ENCODE data around the gene LIN7B. TPM values are rescaled to one million over a fixed set of nuclear protein-coding genes. Genes with fewer than 3 reads are reported as not detected.

The LIN7B gene
- total RNA-seq, 2 donors from 2014 or later, result 31.5 to 35.0 TPM

- TF ChIP-seq CTCF (IDR thresholded peaks at IDR 0.05), result no peak
- DNase-seq (ENCODE audit: low spot score), result no peak
- Histone ChIP-seq H3K9me3 (no peaks in the 10 kb centered on the region), H3K27ac (no peak overlapping the region), H3K27me3 (no peaks in the 10 kb centered on the region), H3K4me1 (peaks cover 0 to 10% of the 10 kb centered on the region in 2 donors), H3K36me3 (peaks cover 62% of the 10 kb centered on the region), H3K4me3 (no peak overlapping the region)
Measured at GRCh38 chr19:49107625-49108459, 6.3 kb upstream of the LIN7B start.

- TF ChIP-seq CTCF (IDR thresholded peaks at IDR 0.05), result no peak
- no peaks in the 10 kb centered on the region for H3K27me3 ChIP-seq
- DNase-seq (ENCODE audit: low spot score), result no peak
- no peaks in the 10 kb centered on the region for H3K9me3 ChIP-seq
- H3K4me3 ChIP-seq, result no peak overlapping the region
- peaks cover 0 to 18% of the 10 kb centered on the region in 2 donors for H3K4me1 ChIP-seq
- no peak overlapping the region for H3K27ac ChIP-seq
- peaks cover 49% of the 10 kb centered on the region for H3K36me3 ChIP-seq
Measured at GRCh38 chr19:49109051-49109450, 5.1 kb upstream of the LIN7B start.

GRCh38 chr19:49109569-49110233, 4.5 kb upstream of the LIN7B start:
- Histone ChIP-seq H3K4me3 (no peak overlapping the region), H3K9me3 (no peaks in the 10 kb centered on the region), H3K4me1 (peaks cover 0 to 20% of the 10 kb centered on the region in 2 donors), H3K36me3 (peaks cover 44% of the 10 kb centered on the region), H3K27ac (peak overlapping the region; percentile 52 to 55), H3K27me3 (no peaks in the 10 kb centered on the region)
- no peak for DNase-seq (ENCODE audit: low spot score)
- TF ChIP-seq CTCF (IDR thresholded peaks at IDR 0.05), result no peak

- H3K27me3 ChIP-seq, result no peaks in the 10 kb centered on the region
- H3K4me3 ChIP-seq, result no peak overlapping the region
- DNase-seq (ENCODE audit: low spot score), result no peak
- peaks cover 0 to 28% of the 10 kb centered on the region in 2 donors for H3K4me1 ChIP-seq
- no peak for TF ChIP-seq CTCF (IDR thresholded peaks at IDR 0.05)
- peak overlapping the region; percentile 52 to 55 for H3K27ac ChIP-seq
- H3K36me3 ChIP-seq, result peaks cover 35% of the 10 kb centered on the region
- no peaks in the 10 kb centered on the region for H3K9me3 ChIP-seq
Measured at GRCh38 chr19:49110567-49110966, 3.6 kb upstream of the LIN7B start.

GRCh38 chr19:49111218-49111998, 2.8 kb upstream of the LIN7B start:
- Histone ChIP-seq H3K27ac (no peak overlapping the region), H3K9me3 (no peaks in the 10 kb centered on the region), H3K4me3 (no peak overlapping the region), H3K27me3 (no peaks in the 10 kb centered on the region), H3K36me3 (peaks cover 27% of the 10 kb centered on the region), H3K4me1 (peaks cover 0 to 28% of the 10 kb centered on the region in 2 donors)
- no peak for DNase-seq (ENCODE audit: low spot score)
- no peak for TF ChIP-seq CTCF (IDR thresholded peaks at IDR 0.05)

Data from right atrium auricular region (tissue), 2 donors.